Liver (tissue), 9 donors: Measurements from ENCODE around the gene EPHA6. TPM values are rescaled to one million over a fixed set of nuclear protein-coding genes. Genes with fewer than 3 reads are reported as not detected.

Experiments
- DNase-seq: peaks from one replicate; pipeline ENCODE4 v3.0.0-alpha.2; 2017; ENCODE audit warnings: low spot score
- H3K27ac ChIP-seq, 2 donors: one replicate each; pipeline ENCODE4 v1.7.0; 2013; ENCODE audit warnings: inconsistent platforms in 2 of 2, low read length in 2 of 2, control low read depth in 1 of 2, low read depth in 1 of 2, mild to moderate bottlenecking in 1 of 2
- H3K27me3 ChIP-seq, 4 donors: one replicate each; pipeline versions ENCODE4 v1.6.1 to v1.7.0; 2013; ENCODE audit warnings: low read length in 3 of 4, inconsistent platforms in 1 of 4, mild to moderate bottlenecking in 1 of 4, moderate library complexity in 1 of 4; ENCODE audit not compliant: control insufficient read depth in 4 of 4, insufficient read depth in 4 of 4
- H3K36me3 ChIP-seq, 4 donors: one replicate each; pipeline versions ENCODE4 v1.6.1 to v1.7.0; 2013; ENCODE audit warnings: low read length in 3 of 4, mild to moderate bottlenecking in 3 of 4, low read depth in 1 of 4, moderate library complexity in 1 of 4; ENCODE audit not compliant: control insufficient read depth in 4 of 4, insufficient read depth in 3 of 4
- H3K4me1 ChIP-seq, 4 donors: one replicate each; pipeline versions ENCODE4 v1.6.1 to v1.7.0; 2013; ENCODE audit warnings: low read length in 3 of 4, mild to moderate bottlenecking in 3 of 4, moderate library complexity in 1 of 4; ENCODE audit not compliant: control insufficient read depth in 4 of 4, insufficient read depth in 4 of 4
- H3K4me3 ChIP-seq, 3 donors: one replicate each; pipeline versions ENCODE4 v1.6.1 to v1.7.0; 2013; ENCODE audit warnings: low read length in 3 of 3, control low read depth in 1 of 3, low read depth in 1 of 3, mild to moderate bottlenecking in 1 of 3
- H3K9ac ChIP-seq, 2 donors: one replicate each; pipeline ENCODE4 v1.7.0; 2013; ENCODE audit warnings: low read length in 2 of 2, mild to moderate bottlenecking in 2 of 2, moderate library complexity in 2 of 2, control low read depth in 1 of 2, low read depth in 1 of 2
- H3K9me3 ChIP-seq, 4 donors: one replicate each; pipeline versions ENCODE4 v1.6.1 to v1.7.0; 2013; ENCODE audit warnings: low read length in 3 of 4; ENCODE audit not compliant: control insufficient read depth in 4 of 4
- EGR1 ChIP-seq, 2 donors: IDR thresholded peaks; 2 replicates each; pipeline ENCODE4 v1.6.1; 2016 to 2018; ENCODE audit warnings: antibody characterized with exemption in 2 of 2, low read depth in 2 of 2
- FOXA1 ChIP-seq: IDR thresholded peaks from 2 replicates; pipeline ENCODE4 v1.6.1; 2016; ENCODE audit warnings: antibody characterized with exemption
- GABPA ChIP-seq, 2 donors: IDR thresholded peaks in 1 of 2; conservative IDR thresholded peaks in 1 of 2; 2 replicates each; pipeline ENCODE4 v1.6.1; 2016; ENCODE audit warnings: antibody characterized with exemption in 2 of 2, mild to moderate bottlenecking in 1 of 2, moderate library complexity in 1 of 2
- HNF4A ChIP-seq, 2 donors: conservative IDR thresholded peaks; 2 replicates each; pipeline ENCODE4 v1.6.1; 2016; ENCODE audit warnings: antibody characterized with exemption in 2 of 2, mild to moderate bottlenecking in 2 of 2
- HNF4G ChIP-seq: IDR thresholded peaks from 2 replicates; pipeline ENCODE4 v1.6.1; 2016; ENCODE audit warnings: antibody characterized with exemption
- JUND ChIP-seq, 2 donors: IDR thresholded peaks; 2 replicates each; pipeline ENCODE4 v1.6.1; 2016; ENCODE audit warnings: antibody characterized with exemption in 2 of 2
- NR2F2 ChIP-seq: IDR thresholded peaks from 2 replicates; pipeline ENCODE4 v1.6.1; 2016; ENCODE audit warnings: antibody characterized with exemption
- RAD21 ChIP-seq, 2 donors: IDR thresholded peaks; 2 replicates each; pipeline ENCODE4 v1.6.1; 2016; ENCODE audit warnings: antibody characterized with exemption in 2 of 2, mild to moderate bottlenecking in 2 of 2
- RXRA ChIP-seq, 2 donors: IDR thresholded peaks; 2 replicates each; pipeline ENCODE4 v1.6.1; 2017 to 2018; ENCODE audit warnings: antibody characterized with exemption in 2 of 2, mild to moderate bottlenecking in 1 of 2
- SP1 ChIP-seq: IDR thresholded peaks from 2 replicates; pipeline ENCODE4 v1.6.1; 2018; ENCODE audit warnings: antibody characterized with exemption, mild to moderate bottlenecking
- TAF1 ChIP-seq: conservative IDR thresholded peaks from 2 replicates; pipeline ENCODE4 v1.6.1; 2016; ENCODE audit warnings: antibody characterized with exemption, mild to moderate bottlenecking
- YY1 ChIP-seq: IDR thresholded peaks from 2 replicates; pipeline ENCODE4 v1.6.1; 2016; ENCODE audit warnings: antibody characterized with exemption, mild to moderate bottlenecking
- WGBS: extraction: QIAGEN DNeasy Blood & Tissue Kit; methylation state at CpG from one replicate; pipeline ENCODE4 v1.1.7; 2013; 5-methylcytosine and 5-hydroxymethylcytosine counted together
- polyA plus RNA-seq, 2 donors: library from polyadenylated mRNA; stranded (reverse) in 1 of 2; unstranded in 1 of 2; fragments of 200-250 nt in 1 of 2; fragments of >200 nt in 1 of 2; fragmentation: Nextera tagmentation in 1 of 2; extraction: Ambion mirVana in 1 of 2; gene quantifications; one replicate each; pipeline versions ENCODE4 v1.2.1 to v1.2.3, GENCODE V29; 2013 to 2015
- total RNA-seq, 2 donors: library from RNA; depleted of rRNA; stranded (reverse); fragments of >200 nt; gene quantifications; one replicate each; pipeline ENCODE4 v1.2.3, GENCODE V29; 2014
- TF ChIP-seq, protein P1 (sequence below): IDR thresholded peaks from 2 replicates; pipeline ENCODE4 v1.6.1; 2016; ENCODE audit warnings: antibody characterized with exemption
- TF ChIP-seq, protein P2 (sequence below): IDR thresholded peaks from 2 replicates; pipeline ENCODE4 v1.6.1; 2016; ENCODE audit warnings: antibody characterized with exemption
- TF ChIP-seq, protein P3 (sequence below): fragments of 150-350 bp; IDR thresholded peaks from 2 replicates; pipeline ENCODE4 v1.5.1; 2017; ENCODE audit warnings: improper control_type of control experiment, low read depth, low read length; ENCODE audit not compliant: missing input control
- TF ChIP-seq, protein P4 (sequence below): IDR thresholded peaks from 2 replicates; pipeline ENCODE4 v1.6.1; 2016; ENCODE audit warnings: antibody characterized with exemption
- donor health status: healthy.
- donor health status: healthy.
- donor health status: healthy.
- donor health status: healthy.
- donor health status: healthy.

EPHA6 gene
- total and polyA plus RNA-seq, 4 donors: 0.05 to 0.17 (median 0.05) TPM; not detected in 1

GRCh38 chr3:97388774-97389173, 574.4 kb downstream of the EPHA6 start:
- no peaks in the 10 kb centered on the region for H3K4me1 ChIP-seq
- no peaks in the 10 kb centered on the region for H3K36me3 ChIP-seq
- no peaks in the 10 kb centered on the region for H3K27me3 ChIP-seq
- no peaks in the 10 kb centered on the region for H3K9me3 ChIP-seq
- H3K27ac ChIP-seq: no peak overlapping the region
- no peak for DNase-seq
- no peak overlapping the region for H3K4me3 ChIP-seq
- no peak overlapping the region for H3K9ac ChIP-seq
- WGBS: 20% methylated on average over 1 of the region's 1 CpG
- no peak for TF ChIP-seq RAD21 (IDR thresholded peaks at IDR 0.05)
- no peak for TF ChIP-seq RXRA (IDR thresholded peaks at IDR 0.05)
- TF ChIP-seq, protein P1, sequence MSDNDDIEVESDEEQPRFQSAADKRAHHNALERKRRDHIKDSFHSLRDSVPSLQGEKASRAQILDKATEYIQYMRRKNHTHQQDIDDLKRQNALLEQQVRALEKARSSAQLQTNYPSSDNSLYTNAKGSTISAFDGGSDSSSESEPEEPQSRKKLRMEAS: no peak
- no peak for TF ChIP-seq YY1
- TF ChIP-seq, protein P2, sequence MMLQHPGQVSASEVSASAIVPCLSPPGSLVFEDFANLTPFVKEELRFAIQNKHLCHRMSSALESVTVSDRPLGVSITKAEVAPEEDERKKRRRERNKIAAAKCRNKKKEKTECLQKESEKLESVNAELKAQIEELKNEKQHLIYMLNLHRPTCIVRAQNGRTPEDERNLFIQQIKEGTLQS: no peak
- TF ChIP-seq FOXA1: no peak

DNA sequence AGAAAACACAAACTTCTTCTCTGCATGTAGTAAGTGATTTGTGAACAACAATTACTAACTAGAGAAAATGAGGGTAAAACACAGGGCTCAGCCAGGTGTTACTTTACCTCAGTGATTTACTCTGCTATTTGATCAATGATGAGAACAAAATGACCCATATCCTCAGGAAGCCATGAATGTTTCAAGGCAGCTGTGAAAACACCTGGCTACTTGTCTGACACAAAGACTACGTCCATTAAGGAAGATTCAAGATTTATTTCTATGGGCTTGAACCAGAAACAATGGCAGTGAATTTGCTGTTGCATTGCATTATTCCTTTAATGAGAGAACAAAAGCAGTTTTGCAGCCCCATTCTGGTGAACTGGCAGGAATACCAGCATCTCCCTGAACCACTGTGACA, 575.5 kb downstream of the EPHA6 start:
- no peak overlapping the region for H3K4me3 ChIP-seq
- no peaks in the 10 kb centered on the region for H3K27me3 ChIP-seq
- H3K36me3 ChIP-seq: no peaks in the 10 kb centered on the region
- 64% methylated on average over 1 of the region's 1 CpG for WGBS
- TF ChIP-seq HNF4G: no peak
- TF ChIP-seq, protein P2: no peak
- TF ChIP-seq, protein P1: no peak
- no peak for TF ChIP-seq RXRA (IDR thresholded peaks at IDR 0.05)
- TF ChIP-seq EGR1 (IDR thresholded peaks at IDR 0.05; ENCODE audit: low read depth in 2 of 2): no peak
- H3K9me3 ChIP-seq: no peaks in the 10 kb centered on the region
- H3K27ac ChIP-seq: no peak overlapping the region
- DNase-seq: no peak
- H3K4me1 ChIP-seq: no peaks in the 10 kb centered on the region
- H3K9ac ChIP-seq: no peak overlapping the region

GRCh38 chr3:97391167-97391566, 576.8 kb downstream of the EPHA6 start:
- Histone ChIP-seq H3K9me3 (no peaks in the 10 kb centered on the region), H3K36me3 (no peaks in the 10 kb centered on the region), H3K27ac (no peak overlapping the region), H3K4me3 (no peak overlapping the region), H3K4me1 (no peaks in the 10 kb centered on the region), H3K27me3 (no peaks in the 10 kb centered on the region), H3K9ac (no peak overlapping the region)
- TF ChIP-seq YY1 (no peak), NR2F2 (no peak), SP1 (no peak), HNF4A (conservative IDR thresholded peaks at IDR 0.05) (no peak), RAD21 (IDR thresholded peaks at IDR 0.05) (no peak), GABPA (IDR thresholded peaks at IDR 0.05 in 1 of 2, conservative IDR thresholded peaks at IDR 0.05 in 1 of 2) (no peak), TAF1 (no peak), JUND (IDR thresholded peaks at IDR 0.05) (no peak)
- TF ChIP-seq, protein P3, sequence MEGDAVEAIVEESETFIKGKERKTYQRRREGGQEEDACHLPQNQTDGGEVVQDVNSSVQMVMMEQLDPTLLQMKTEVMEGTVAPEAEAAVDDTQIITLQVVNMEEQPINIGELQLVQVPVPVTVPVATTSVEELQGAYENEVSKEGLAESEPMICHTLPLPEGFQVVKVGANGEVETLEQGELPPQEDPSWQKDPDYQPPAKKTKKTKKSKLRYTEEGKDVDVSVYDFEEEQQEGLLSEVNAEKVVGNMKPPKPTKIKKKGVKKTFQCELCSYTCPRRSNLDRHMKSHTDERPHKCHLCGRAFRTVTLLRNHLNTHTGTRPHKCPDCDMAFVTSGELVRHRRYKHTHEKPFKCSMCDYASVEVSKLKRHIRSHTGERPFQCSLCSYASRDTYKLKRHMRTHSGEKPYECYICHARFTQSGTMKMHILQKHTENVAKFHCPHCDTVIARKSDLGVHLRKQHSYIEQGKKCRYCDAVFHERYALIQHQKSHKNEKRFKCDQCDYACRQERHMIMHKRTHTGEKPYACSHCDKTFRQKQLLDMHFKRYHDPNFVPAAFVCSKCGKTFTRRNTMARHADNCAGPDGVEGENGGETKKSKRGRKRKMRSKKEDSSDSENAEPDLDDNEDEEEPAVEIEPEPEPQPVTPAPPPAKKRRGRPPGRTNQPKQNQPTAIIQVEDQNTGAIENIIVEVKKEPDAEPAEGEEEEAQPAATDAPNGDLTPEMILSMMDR: no peak
- TF ChIP-seq, protein P2: no peak
- TF ChIP-seq, protein P4, sequence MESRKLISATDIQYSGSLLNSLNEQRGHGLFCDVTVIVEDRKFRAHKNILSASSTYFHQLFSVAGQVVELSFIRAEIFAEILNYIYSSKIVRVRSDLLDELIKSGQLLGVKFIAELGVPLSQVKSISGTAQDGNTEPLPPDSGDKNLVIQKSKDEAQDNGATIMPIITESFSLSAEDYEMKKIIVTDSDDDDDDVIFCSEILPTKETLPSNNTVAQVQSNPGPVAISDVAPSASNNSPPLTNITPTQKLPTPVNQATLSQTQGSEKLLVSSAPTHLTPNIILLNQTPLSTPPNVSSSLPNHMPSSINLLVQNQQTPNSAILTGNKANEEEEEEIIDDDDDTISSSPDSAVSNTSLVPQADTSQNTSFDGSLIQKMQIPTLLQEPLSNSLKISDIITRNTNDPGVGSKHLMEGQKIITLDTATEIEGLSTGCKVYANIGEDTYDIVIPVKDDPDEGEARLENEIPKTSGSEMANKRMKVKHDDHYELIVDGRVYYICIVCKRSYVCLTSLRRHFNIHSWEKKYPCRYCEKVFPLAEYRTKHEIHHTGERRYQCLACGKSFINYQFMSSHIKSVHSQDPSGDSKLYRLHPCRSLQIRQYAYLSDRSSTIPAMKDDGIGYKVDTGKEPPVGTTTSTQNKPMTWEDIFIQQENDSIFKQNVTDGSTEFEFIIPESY: no peak
- DNase-seq: no peak
- WGBS: 70% methylated on average over 3 of the region's 3 CpGs
